A673 (cell line): ENCODE measurements around the gene DSTN.

Source experiments
- EZH2 ChIP-seq: fragments of 200-600 bp; sonication (generic); IDR thresholded peaks from 2 replicates; pipeline ENCODE4 v1.6.1; 2017; ENCODE audit warnings: borderline replicate concordance, low read depth, mild to moderate bottlenecking, mixed read lengths, antibody characterized with exemption, low read length; ENCODE audit not compliant: poor library complexity, severe bottlenecking
- TF ChIP-seq, protein P1 (sequence below): fragments of 300-800, 200-600 bp; sonication (generic); conservative IDR thresholded peaks from 2 replicates; pipeline ENCODE4 v1.5.1; 2017; ENCODE audit warnings: low read depth, mild to moderate bottlenecking, antibody characterized with exemption, low read length, moderate library complexity, mixed read lengths

DNA sequence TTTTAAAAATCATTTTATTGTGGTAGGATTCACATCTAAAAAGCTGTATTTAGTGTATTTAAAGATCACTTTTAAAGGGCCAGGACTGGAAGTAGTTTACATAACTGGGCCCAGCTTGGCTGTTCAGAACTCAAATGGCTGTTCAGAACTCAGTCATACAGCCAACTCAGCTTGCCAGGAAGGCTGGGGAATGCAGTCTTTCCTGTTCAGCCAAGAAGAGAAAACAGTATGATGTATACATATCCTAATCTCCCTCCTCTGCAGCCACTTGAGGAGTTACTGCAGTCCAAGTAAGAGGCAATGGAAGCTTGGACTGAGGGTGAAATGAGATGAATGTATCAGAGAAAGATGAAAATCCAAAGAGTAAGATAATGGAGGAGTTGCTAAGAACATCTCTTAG is 24.6 kb downstream of the DSTN start:
- TF ChIP-seq, protein P1, sequence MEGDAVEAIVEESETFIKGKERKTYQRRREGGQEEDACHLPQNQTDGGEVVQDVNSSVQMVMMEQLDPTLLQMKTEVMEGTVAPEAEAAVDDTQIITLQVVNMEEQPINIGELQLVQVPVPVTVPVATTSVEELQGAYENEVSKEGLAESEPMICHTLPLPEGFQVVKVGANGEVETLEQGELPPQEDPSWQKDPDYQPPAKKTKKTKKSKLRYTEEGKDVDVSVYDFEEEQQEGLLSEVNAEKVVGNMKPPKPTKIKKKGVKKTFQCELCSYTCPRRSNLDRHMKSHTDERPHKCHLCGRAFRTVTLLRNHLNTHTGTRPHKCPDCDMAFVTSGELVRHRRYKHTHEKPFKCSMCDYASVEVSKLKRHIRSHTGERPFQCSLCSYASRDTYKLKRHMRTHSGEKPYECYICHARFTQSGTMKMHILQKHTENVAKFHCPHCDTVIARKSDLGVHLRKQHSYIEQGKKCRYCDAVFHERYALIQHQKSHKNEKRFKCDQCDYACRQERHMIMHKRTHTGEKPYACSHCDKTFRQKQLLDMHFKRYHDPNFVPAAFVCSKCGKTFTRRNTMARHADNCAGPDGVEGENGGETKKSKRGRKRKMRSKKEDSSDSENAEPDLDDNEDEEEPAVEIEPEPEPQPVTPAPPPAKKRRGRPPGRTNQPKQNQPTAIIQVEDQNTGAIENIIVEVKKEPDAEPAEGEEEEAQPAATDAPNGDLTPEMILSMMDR = no peak
- TF ChIP-seq EZH2 = no peak
